IPS-20b (cell line): ENCODE measurements around the gene SAMD8.
A peak's percentile ranks its signal among the peaks of the same experiment; 100 is the strongest.

Experiments
- H3K27ac ChIP-seq: one replicate; pipeline ENCODE4 v1.5.1; 2013; ENCODE audit warnings: low read length
- H3K27me3 ChIP-seq: 2 replicates; pipeline ENCODE4 v1.6.1; 2013; ENCODE audit warnings: mild to moderate bottlenecking, low read length, inconsistent platforms; ENCODE audit not compliant: insufficient read depth
- H3K36me3 ChIP-seq: 2 replicates; pipeline ENCODE4 v1.6.1; 2013; ENCODE audit warnings: low read depth, mild to moderate bottlenecking, inconsistent platforms, low read length, moderate library complexity; ENCODE audit not compliant: insufficient read depth
- H3K4me1 ChIP-seq: 2 replicates; pipeline ENCODE4 v1.6.1; 2013; ENCODE audit warnings: mild to moderate bottlenecking, control low read depth, inconsistent platforms, low read length, moderate library complexity; ENCODE audit not compliant: insufficient read depth
- H3K4me3 ChIP-seq: 2 replicates; pipeline ENCODE4 v1.5.1; 2013; ENCODE audit warnings: mild to moderate bottlenecking, low read length, inconsistent platforms
- H3K9ac ChIP-seq: 2 replicates; pipeline ENCODE4 v1.6.1; 2013; ENCODE audit warnings: low read depth, mild to moderate bottlenecking, inconsistent platforms, low read length, moderate library complexity
- H3K9me3 ChIP-seq: 2 replicates; pipeline ENCODE4 v1.6.1; 2013; ENCODE audit warnings: mild to moderate bottlenecking, low read depth, low read length, inconsistent platforms; ENCODE audit not compliant: insufficient read depth

Gene SAMD8

DNA sequence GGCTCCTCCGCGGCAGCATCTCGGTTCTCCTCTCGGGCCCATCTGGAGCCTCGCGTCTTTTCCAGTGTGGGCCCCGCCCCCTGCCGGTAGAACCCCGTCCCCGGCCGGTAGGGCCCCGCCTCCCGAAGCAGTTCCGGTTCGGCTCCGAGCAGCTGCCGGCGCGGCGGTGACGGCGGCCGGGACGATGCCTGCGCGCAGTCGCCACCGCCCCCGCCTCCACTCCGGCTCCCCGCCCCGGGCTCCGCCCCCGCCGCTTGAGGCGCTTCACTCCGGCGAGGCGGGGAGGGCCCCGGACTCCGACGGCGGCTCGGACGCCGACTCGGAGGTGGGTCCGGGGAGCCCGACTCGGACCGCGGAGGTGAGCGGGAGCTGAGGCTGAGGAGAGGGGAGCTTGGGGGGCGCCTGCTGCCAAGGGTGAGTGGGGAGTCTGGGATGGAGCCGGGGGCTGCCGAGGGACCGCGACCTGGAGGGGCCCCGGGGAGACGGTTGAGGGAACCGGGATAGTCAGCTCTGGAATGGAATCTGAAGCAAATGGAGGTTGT is at the start of gene SAMD8:
SAMD8 (plus strand) TSS at position 292 of the 542 bp plus-strand sequence. CDS start 38,873 bp downstream, outside the sequence.
- H3K27me3 ChIP-seq, result no peaks in the 10 kb centered on the region
- peak within 1 kb of the TSS; percentile 92 for H3K4me3 ChIP-seq
- H3K36me3 ChIP-seq, result no peaks in the 10 kb centered on the region
- H3K9ac ChIP-seq, result peak within 1 kb of the TSS; percentile 94
- H3K27ac ChIP-seq, result peak within 1 kb of the TSS; percentile 76
- H3K9me3 ChIP-seq, result no peaks in the 10 kb centered on the region
- peaks cover 4% of the 10 kb centered on the region; the same call in 1 of the 2 replicates for H3K4me1 ChIP-seq

GRCh38 chr10:75061709-75062505 is 49.5 kb upstream of the SAMD8 start:
- Histone ChIP-seq H3K27ac (no peak overlapping the region), H3K4me3 (no peak overlapping the region), H3K9ac (no peak overlapping the region), H3K36me3 (no peaks in the 10 kb centered on the region), H3K27me3 (no peaks in the 10 kb centered on the region), H3K9me3 (no peaks in the 10 kb centered on the region), H3K4me1 (no peaks in the 10 kb centered on the region)

DNA sequence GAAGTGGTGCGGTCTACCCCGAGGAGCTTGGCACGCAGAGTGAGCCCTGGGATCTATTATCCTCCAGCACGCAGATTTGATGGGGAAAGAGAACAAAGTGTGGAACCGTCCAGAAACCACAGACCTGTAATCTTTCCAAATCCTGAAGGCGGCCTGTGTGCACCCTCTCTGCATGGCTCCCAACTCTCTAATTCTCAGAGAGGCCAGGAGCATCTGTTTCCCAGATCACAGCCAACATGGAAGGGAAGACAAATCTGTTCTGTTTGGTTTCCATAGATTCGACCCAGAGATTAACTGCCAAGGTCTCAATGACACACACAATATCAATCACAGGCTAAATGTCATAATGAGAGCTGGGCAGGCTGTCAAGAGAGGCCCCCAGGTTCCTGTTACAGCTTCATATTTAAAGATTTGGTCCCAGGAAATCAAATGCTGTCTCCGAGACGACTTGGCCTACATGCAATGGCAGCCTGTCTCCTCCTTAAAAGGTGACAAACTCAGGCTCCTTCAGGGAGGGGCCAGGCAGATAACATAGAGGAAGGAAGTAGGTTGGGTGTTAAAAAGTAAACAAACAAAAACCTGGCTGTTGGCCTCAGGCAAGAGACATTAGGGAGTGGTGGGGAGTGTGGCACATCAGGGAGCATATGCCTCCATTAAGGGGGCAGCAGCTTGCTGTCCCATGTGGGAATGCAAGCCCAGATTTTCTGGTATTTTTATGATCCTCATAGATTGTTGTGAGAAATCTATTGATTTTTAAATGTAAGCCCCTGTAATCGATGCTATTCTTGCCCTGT is 48.8 kb upstream of the SAMD8 start:
- Histone ChIP-seq H3K9ac (no peak overlapping the region), H3K4me1 (no peaks in the 10 kb centered on the region), H3K27ac (no peak overlapping the region), H3K27me3 (no peaks in the 10 kb centered on the region), H3K9me3 (no peaks in the 10 kb centered on the region), H3K4me3 (no peak overlapping the region), H3K36me3 (no peaks in the 10 kb centered on the region)

DNA sequence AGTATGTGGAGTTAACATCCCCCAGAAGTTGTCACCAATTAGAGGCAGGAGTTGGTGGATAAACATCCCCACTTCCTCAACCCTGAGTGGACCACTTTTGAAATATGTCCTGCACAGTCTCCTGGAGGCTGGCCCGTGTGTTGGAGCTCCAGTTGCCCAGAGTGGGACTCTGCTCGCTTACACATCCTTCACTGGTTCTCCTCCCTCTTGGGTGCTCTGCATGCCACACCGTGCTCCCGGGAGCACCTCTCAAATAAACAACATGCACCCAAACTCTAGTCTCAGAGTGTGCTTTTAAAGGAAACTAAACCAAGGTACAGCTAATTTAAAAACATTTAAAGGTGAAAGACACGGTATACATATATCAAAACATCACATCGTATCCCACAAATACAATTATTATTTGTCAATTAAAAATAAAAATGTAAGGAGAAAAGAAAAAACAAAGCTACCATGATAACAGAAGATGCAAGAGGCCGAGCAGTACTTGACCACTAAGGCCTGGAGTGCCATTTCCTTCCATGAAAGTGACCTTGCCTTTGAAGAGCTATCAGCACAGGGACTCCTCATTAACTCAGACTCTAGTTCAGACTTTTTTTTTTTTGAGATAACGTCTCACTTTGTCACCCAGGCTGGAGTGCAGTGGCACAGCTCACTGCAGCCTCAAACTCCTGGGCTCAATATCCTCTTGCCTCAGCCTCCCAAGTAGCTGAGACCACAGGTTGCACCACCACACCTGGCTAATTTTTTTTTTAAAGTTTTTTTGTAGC is 47.8 kb upstream of the SAMD8 start:
- Histone ChIP-seq H3K27me3 (no peaks in the 10 kb centered on the region), H3K4me3 (no peak overlapping the region), H3K4me1 (no peaks in the 10 kb centered on the region), H3K27ac (no peak overlapping the region), H3K9me3 (no peaks in the 10 kb centered on the region), H3K36me3 (no peaks in the 10 kb centered on the region), H3K9ac (no peak overlapping the region)

GRCh38 chr10:75065076-75065475 is 46.4 kb upstream of the SAMD8 start:
- Histone ChIP-seq H3K36me3 (no peaks in the 10 kb centered on the region), H3K9ac (no peak overlapping the region), H3K4me3 (no peak overlapping the region), H3K4me1 (no peaks in the 10 kb centered on the region), H3K27ac (no peak overlapping the region), H3K9me3 (no peaks in the 10 kb centered on the region), H3K27me3 (no peaks in the 10 kb centered on the region)

- no peak overlapping the region for H3K4me3 ChIP-seq
- H3K27ac ChIP-seq, result no peak overlapping the region
- no peaks in the 10 kb centered on the region for H3K9me3 ChIP-seq
- no peaks in the 10 kb centered on the region for H3K36me3 ChIP-seq
- H3K27me3 ChIP-seq, result no peaks in the 10 kb centered on the region
- H3K9ac ChIP-seq, result no peak overlapping the region
- H3K4me1 ChIP-seq, result no peaks in the 10 kb centered on the region
These were observed 45.2 kb upstream of the SAMD8 start for GRCh38 chr10:75066271-75066670.

- Histone ChIP-seq H3K36me3 (no peaks in the 10 kb centered on the region), H3K9ac (no peak overlapping the region), H3K27ac (no peak overlapping the region), H3K4me3 (no peak overlapping the region), H3K9me3 (no peaks in the 10 kb centered on the region), H3K27me3 (no peaks in the 10 kb centered on the region), H3K4me1 (no peaks in the 10 kb centered on the region)
These were observed 44.2 kb upstream of the SAMD8 start for GRCh38 chr10:75067272-75067671.

DNA sequence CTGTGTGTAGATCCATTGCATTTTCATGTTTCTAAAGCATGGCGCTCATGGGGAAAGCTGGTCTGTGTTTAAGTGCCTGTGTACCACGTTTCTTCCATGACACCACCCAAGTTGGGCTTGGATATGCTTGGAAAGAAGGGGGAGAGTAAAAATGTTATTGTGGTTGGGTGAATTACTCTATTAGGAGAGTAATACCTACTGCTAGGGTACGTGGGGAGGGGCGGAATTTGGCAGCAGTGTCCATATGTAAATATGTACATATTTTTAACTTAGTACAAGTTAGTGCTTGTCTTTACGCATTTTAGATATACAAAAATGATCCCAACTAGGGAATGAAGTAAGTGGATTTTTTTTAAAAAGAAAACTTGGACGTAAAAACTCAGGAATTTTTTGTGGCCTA is 42.9 kb upstream of the SAMD8 start:
- Histone ChIP-seq H3K27ac (no peak overlapping the region), H3K4me1 (no peaks in the 10 kb centered on the region), H3K27me3 (no peaks in the 10 kb centered on the region), H3K4me3 (no peak overlapping the region), H3K9me3 (no peaks in the 10 kb centered on the region), H3K9ac (no peak overlapping the region), H3K36me3 (no peaks in the 10 kb centered on the region)

- Histone ChIP-seq H3K9me3 (no peaks in the 10 kb centered on the region), H3K4me3 (no peak overlapping the region), H3K27me3 (peaks cover 7% of the 10 kb centered on the region; the same call in 1 of the 2 replicates), H3K27ac (no peak overlapping the region), H3K4me1 (no peaks in the 10 kb centered on the region), H3K36me3 (no peaks in the 10 kb centered on the region), H3K9ac (no peak overlapping the region)
These were observed 41.0 kb upstream of the SAMD8 start for GRCh38 chr10:75070476-75070875.

- H3K27me3 ChIP-seq, result peaks cover 10% of the 10 kb centered on the region; the same call in 1 of the 2 replicates
- no peak overlapping the region for H3K27ac ChIP-seq
- H3K4me3 ChIP-seq, result no peak overlapping the region
- H3K4me1 ChIP-seq, result peaks cover 3% of the 10 kb centered on the region; the same call in 1 of the 2 replicates
- no peaks in the 10 kb centered on the region for H3K9me3 ChIP-seq
- no peak overlapping the region for H3K9ac ChIP-seq
- no peaks in the 10 kb centered on the region for H3K36me3 ChIP-seq
These were observed 40.5 kb upstream of the SAMD8 start for GRCh38 chr10:75070961-75071428.

DNA sequence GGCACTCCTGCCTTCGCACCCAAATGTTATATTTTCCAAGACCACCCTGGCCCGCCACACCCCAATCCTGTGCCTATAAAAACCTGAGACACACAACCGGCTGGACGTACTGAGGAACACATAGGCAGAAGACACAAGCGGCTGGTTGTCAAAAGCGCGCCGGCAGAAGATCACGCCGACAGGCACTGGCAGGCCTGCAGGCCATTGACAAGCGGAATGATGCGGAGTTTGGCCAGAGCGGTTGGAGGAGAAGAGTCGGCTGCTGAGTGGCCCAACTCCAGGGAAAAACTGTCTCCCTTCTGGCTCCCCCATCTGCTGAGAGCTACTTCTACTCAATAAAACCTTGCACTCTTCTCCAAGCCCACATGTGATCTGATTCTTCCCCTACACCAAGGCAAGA is 39.7 kb upstream of the SAMD8 start:
- Histone ChIP-seq H3K9me3 (no peaks in the 10 kb centered on the region), H3K36me3 (no peaks in the 10 kb centered on the region), H3K27me3 (peaks cover 10% of the 10 kb centered on the region; the same call in 1 of the 2 replicates), H3K4me1 (peaks cover 11% of the 10 kb centered on the region; the same call in 1 of the 2 replicates), H3K27ac (no peak overlapping the region), H3K4me3 (no peak overlapping the region), H3K9ac (no peak overlapping the region)
